ENCODE measurements around the gene ENTPD6. TPM values are rescaled to one million over a fixed set of nuclear protein-coding genes. Genes with fewer than 3 reads are reported as not detected.

ENTPD6 gene
- total and polyA plus RNA-seq, 2 of the 4 experiments (the other 2 are of a cell fraction) = 61.1 to 98.6 TPM

DNA sequence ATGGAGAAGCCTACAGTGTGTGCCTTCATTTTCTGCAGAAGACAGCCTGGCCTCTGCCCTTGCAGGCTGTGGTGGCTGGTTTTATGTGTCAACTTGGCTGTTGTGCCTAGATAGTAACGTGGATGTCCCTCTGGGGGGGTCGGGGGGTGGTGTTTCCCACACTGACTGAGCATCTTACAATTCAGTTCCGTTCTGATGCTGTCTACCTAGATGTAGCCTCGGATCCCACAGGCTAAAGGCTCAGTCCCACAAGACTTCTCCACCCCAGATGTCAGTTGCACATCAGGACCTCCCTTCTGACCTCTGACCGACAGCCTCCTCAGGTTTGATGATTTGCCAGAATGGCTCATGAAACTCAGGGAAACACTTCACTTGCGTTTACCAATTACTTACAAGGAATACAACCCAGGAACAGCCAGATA lies 56.7 kb downstream of the ENTPD6 start:
- ChIA-PET CTCF (interaction anchor here (0.6 kb wide), 1 partner anchor 134 kb away, joined by 6 read pairs; no protein-coding TSS in a partner anchor), POLR2A (ENCODE audit: unreplicated experiment) (no interaction called here)
- Histone ChIP-seq H3K9me3 (ENCODE audit: control insufficient read depth, insufficient read depth, low read length) (no peaks in the 10 kb centered on the region), H3K9ac (ENCODE audit: low read depth, low read length) (no peak overlapping the region), H2AK5ac (ENCODE audit: low read depth, low read length) (no peak overlapping the region), H3K4me2 (ENCODE audit: low read depth, low read length) (no peak overlapping the region), H2AFZ (replicated peaks; ENCODE audit: low read length, poor library complexity) (no peak overlapping the region), H3K9me1 (ENCODE audit: insufficient read depth, low read length) (peaks cover 35% of the 10 kb centered on the region), H3K4ac (ENCODE audit: low read depth, low read length) (no peak overlapping the region), H2BK5ac (ENCODE audit: low read depth, low read length, poor library complexity, severe bottlenecking) (no peak overlapping the region), H3K18ac (ENCODE audit: low read depth, low read length) (no peak overlapping the region), H2BK20ac (ENCODE audit: low read depth, low read length) (no peak overlapping the region), H2BK120ac (ENCODE audit: low read depth, low read length) (no peak overlapping the region), H3K56ac (ENCODE audit: extremely low read depth, insufficient read depth, low read length) (no peak overlapping the region), H3K4me3 (ENCODE audit: insufficient read depth, low read depth, low read length) (no peak overlapping the region), H2BK15ac (ENCODE audit: low read depth, low read length) (no peak overlapping the region), H3K27ac (ENCODE audit: insufficient read depth, low read length) (no peak overlapping the region), H3K23ac (ENCODE audit: low read depth, low read length) (peak overlapping the region; percentile 52; the same call in 1 of the 2 replicates), H4K5ac (ENCODE audit: low read depth, low read length) (no peak overlapping the region), H3K27me3 (ENCODE audit: control insufficient read depth, insufficient read depth, low read length) (no peaks in the 10 kb centered on the region), H3K36me3 (ENCODE audit: control insufficient read depth, insufficient read depth, low read length) (peaks cover 10% of the 10 kb centered on the region), H3K79me1 (ENCODE audit: low read depth in 1 of 2, low read length in 2 of 2) (peaks cover 23 to 83% of the 10 kb centered on the region in 2 experiments), H4K8ac (ENCODE audit: low read depth in 2 of 2, low read length in 2 of 2) (no peak overlapping the region), H3K4me1 (ENCODE audit: control insufficient read depth, insufficient read depth, low read length) (peaks cover 15% of the 10 kb centered on the region), H4K91ac (ENCODE audit: insufficient read depth, low read depth, low read length) (no peak overlapping the region), H4K20me1 (ENCODE audit: insufficient read depth, low read length) (peaks cover 78% of the 10 kb centered on the region), H2AK9ac (replicated peaks; ENCODE audit: low read depth, low read length, poor library complexity) (peak overlapping the region; percentile 15), H3K14ac (replicated peaks; ENCODE audit: low read depth, low read length) (no peak overlapping the region)
- BruUV-seq (replicated peaks) = no TSS peak
- ATAC-seq (ENCODE audit: low read depth) (no peak), DNase-seq (no peak)
- in situ Hi-C loops (cut with MboI; ENCODE audit: low sequenced_read_pairs) = loop anchor here (10.0 to 25.0 kb wide), 5 partner anchors 57 to 1615 kb away; partner anchors contain the start of genes APMAP, CST3 and ENTPD6
- TF ChIP-seq, protein P1, sequence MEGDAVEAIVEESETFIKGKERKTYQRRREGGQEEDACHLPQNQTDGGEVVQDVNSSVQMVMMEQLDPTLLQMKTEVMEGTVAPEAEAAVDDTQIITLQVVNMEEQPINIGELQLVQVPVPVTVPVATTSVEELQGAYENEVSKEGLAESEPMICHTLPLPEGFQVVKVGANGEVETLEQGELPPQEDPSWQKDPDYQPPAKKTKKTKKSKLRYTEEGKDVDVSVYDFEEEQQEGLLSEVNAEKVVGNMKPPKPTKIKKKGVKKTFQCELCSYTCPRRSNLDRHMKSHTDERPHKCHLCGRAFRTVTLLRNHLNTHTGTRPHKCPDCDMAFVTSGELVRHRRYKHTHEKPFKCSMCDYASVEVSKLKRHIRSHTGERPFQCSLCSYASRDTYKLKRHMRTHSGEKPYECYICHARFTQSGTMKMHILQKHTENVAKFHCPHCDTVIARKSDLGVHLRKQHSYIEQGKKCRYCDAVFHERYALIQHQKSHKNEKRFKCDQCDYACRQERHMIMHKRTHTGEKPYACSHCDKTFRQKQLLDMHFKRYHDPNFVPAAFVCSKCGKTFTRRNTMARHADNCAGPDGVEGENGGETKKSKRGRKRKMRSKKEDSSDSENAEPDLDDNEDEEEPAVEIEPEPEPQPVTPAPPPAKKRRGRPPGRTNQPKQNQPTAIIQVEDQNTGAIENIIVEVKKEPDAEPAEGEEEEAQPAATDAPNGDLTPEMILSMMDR (conservative IDR thresholded peaks at IDR 0.05; ENCODE audit: low read depth, low read length) = no peak
- no peak for TF ChIP-seq RFX5 (IDR thresholded peaks at IDR 0.05; ENCODE audit: low read depth, low read length)
- no peak for TF ChIP-seq FOS (IDR thresholded peaks at IDR 0.05; ENCODE audit: low read depth, low read length)
- TF ChIP-seq, protein P2, sequence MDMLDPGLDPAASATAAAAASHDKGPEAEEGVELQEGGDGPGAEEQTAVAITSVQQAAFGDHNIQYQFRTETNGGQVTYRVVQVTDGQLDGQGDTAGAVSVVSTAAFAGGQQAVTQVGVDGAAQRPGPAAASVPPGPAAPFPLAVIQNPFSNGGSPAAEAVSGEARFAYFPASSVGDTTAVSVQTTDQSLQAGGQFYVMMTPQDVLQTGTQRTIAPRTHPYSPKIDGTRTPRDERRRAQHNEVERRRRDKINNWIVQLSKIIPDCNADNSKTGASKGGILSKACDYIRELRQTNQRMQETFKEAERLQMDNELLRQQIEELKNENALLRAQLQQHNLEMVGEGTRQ (IDR thresholded peaks at IDR 0.05; ENCODE audit: low read depth, low read length) = no peak
- intact Hi-C loops (cut with micrococcal nuclease) = no loop called here
- WGBS, 2 experiments (ENCODE audit: extremely low coverage in 2 of 2, insufficient read length in 1 of 2) = no CpG with 5 or more reads among the region's 6 CpGs
- dilution Hi-C loops (cut with HindIII; ENCODE audit: low sequenced_read_pairs, unreplicated experiment) = no loop called here

All from IMR-90 (cell line).